Measurements from ENCODE around the gene PCSK6. TPM values are rescaled to one million over a fixed set of nuclear protein-coding genes. Genes with fewer than 3 reads are reported as not detected.

The PCSK6 gene
- total and polyA plus RNA-seq, 2 donors from 2014 or later, result 3.8 to 7.3 TPM

DNA sequence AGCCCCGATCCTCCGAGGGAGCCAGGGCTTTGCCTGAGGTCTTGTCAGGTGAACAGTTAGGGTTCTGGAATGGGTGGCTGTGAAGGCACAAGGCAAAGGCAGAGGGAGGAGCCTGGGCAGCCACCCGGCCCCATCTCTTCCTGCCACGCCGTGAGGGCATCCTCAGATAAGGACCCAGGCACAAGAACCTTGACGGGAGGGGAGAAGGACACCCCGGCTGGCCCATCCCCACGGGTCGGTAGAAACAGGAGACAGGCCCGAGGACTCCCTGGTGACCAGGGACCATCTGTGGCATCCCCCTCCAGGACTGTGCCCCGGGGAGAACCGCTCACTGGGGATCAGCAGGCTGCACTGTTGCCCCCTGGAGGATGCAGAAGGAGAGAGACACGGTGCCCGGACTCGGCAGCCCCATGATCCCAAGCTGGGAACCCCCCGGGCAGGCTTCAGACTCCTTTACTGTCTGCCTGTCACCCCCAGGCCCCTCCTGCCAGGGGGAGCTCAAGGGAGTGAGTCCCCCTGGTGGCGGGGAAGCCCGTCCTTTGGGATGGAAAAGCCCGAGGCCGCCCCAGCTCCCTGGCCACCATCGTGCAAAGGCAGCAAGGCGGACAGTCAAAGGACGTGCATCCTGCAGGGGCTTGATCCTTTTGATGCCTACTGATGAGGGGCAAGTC is 12.3 kb upstream of the PCSK6 start:
- H3K4me1 ChIP-seq (ENCODE audit: control insufficient read depth in 2 of 3, insufficient read depth in 2 of 3, low read depth in 1 of 3, low read length in 3 of 3), result no peaks in the 10 kb centered on the region
- H3K27ac ChIP-seq (ENCODE audit: low read depth in 2 of 2, low read length in 2 of 2), result no peak overlapping the region
- H3K9me3 ChIP-seq (ENCODE audit: control insufficient read depth in 2 of 3, insufficient read depth in 1 of 3, low read length in 3 of 3), result no peaks in the 10 kb centered on the region
- TF ChIP-seq, protein P1, sequence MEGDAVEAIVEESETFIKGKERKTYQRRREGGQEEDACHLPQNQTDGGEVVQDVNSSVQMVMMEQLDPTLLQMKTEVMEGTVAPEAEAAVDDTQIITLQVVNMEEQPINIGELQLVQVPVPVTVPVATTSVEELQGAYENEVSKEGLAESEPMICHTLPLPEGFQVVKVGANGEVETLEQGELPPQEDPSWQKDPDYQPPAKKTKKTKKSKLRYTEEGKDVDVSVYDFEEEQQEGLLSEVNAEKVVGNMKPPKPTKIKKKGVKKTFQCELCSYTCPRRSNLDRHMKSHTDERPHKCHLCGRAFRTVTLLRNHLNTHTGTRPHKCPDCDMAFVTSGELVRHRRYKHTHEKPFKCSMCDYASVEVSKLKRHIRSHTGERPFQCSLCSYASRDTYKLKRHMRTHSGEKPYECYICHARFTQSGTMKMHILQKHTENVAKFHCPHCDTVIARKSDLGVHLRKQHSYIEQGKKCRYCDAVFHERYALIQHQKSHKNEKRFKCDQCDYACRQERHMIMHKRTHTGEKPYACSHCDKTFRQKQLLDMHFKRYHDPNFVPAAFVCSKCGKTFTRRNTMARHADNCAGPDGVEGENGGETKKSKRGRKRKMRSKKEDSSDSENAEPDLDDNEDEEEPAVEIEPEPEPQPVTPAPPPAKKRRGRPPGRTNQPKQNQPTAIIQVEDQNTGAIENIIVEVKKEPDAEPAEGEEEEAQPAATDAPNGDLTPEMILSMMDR (IDR thresholded peaks at IDR 0.05; ENCODE audit: borderline replicate concordance, extremely low read depth, insufficient read depth), result no peak
- intact Hi-C loops (cut with DNase I), result no loop called here
- DNase-seq (peak in 3 of 5 donors; percentile 39 to 64 (median 47)), FAIRE-seq (no peak)
- no peak overlapping the region for H3K4me3 ChIP-seq (ENCODE audit: low read length in 3 of 3)
- no peaks in the 10 kb centered on the region for H3K36me3 ChIP-seq (ENCODE audit: control insufficient read depth in 2 of 3, insufficient read depth in 3 of 3, low read length in 3 of 3)
- no peaks in the 10 kb centered on the region for H3K27me3 ChIP-seq (ENCODE audit: control insufficient read depth, insufficient read depth, low read length)
- H3K9ac ChIP-seq (ENCODE audit: low read length in 3 of 3), result no peak overlapping the region

DNA sequence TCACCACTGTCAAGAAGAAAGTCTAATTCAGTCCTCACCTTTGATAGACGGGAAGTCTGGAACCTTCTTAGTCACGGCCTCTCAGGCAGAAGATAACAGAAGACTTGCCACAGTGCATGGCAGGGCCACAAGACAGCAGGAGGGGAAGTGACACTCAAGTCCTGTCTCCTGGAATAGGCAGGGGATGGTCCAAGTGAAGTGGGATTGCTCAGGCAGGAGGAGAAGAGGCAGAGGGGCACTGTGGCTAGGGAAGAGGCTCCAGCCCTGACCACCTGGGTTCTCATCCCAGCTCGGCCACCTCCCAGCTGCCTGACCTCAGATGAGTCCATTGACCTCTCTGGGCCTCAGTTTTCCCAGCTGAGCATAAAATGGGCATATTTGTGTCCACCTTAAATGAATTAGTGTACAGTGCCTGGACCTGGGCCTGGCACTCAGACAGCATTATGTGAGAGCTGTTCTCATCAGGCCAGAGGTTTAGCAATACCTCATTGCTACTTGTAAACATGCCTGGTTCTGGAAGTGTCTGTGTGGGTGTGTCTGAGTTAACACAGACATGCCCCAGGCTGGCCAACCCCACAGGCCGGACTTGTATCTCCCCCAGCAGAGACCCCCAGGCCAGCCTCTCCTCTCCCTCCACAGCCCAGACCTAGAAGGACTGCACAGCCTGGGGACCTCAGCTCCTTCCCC is 11.5 kb upstream of the PCSK6 start:
- Histone ChIP-seq H3K4me3 (ENCODE audit: low read length in 3 of 3) (no peak overlapping the region), H3K27ac (ENCODE audit: low read depth in 2 of 2, low read length in 2 of 2) (no peak overlapping the region), H3K36me3 (ENCODE audit: control insufficient read depth in 2 of 3, insufficient read depth in 3 of 3, low read length in 3 of 3) (no peaks in the 10 kb centered on the region), H3K4me1 (ENCODE audit: control insufficient read depth in 2 of 3, insufficient read depth in 2 of 3, low read depth in 1 of 3, low read length in 3 of 3) (peaks cover 0 to 3% (median 0%) of the 10 kb centered on the region in 3 donors), H3K9ac (ENCODE audit: low read length in 3 of 3) (no peak overlapping the region), H3K27me3 (ENCODE audit: control insufficient read depth, insufficient read depth, low read length) (no peaks in the 10 kb centered on the region), H3K9me3 (ENCODE audit: control insufficient read depth in 2 of 3, insufficient read depth in 1 of 3, low read length in 3 of 3) (no peaks in the 10 kb centered on the region)
- FAIRE-seq (no peak), DNase-seq (peak in 1 of 5 donors; percentile 35)
- intact Hi-C loops (cut with DNase I), result no loop called here
- TF ChIP-seq, protein P1 (IDR thresholded peaks at IDR 0.05; ENCODE audit: borderline replicate concordance, extremely low read depth, insufficient read depth), result no peak

DNA sequence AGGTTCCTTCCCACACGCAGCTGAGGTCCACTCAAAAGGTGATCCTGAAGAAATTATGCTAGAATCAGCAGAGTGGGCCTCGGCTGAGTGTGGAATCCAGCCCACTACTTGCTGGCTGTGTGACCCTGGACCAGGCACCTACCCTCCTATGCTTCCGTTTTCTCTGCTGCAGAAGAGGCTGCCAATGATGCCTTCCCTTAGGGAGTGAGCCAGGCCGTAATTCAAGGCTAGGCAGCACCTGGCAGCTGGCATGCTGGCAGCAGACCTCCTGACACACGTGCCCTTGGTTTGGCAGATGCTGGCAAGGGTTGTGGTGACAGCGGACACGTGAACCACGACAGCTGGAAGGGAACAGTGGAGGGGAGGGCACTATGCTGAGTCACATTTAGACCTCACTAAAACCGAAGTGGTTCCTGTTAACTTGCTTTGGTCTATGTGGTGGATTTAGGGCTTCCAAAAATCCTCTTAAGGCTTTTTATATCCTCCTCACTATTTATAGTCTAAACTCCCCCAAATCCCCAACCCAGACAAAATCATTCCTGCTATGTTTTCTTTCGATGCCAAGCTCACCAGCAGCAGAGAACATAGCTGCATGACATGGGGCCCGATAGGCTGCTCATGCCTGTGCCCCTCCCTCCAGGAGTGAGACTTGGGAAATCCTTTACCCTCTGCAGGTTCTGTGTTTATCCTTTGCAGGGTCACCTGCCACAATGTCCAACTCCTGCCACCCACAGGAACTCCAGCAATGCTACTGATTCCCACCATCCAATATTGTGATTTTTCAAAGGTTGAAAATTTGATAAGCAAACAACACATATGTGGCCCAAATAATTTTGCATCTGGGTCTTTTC is 10.6 kb upstream of the PCSK6 start:
- H3K9ac ChIP-seq (ENCODE audit: low read length in 3 of 3), result no peak overlapping the region
- no peak overlapping the region for H3K27ac ChIP-seq (ENCODE audit: low read depth in 2 of 2, low read length in 2 of 2)
- no peaks in the 10 kb centered on the region for H3K9me3 ChIP-seq (ENCODE audit: control insufficient read depth in 2 of 3, insufficient read depth in 1 of 3, low read length in 3 of 3)
- FAIRE-seq, result no peak
- intact Hi-C loops (cut with DNase I), result no loop called here
- H3K4me1 ChIP-seq (ENCODE audit: control insufficient read depth in 2 of 3, insufficient read depth in 2 of 3, low read depth in 1 of 3, low read length in 3 of 3), result peaks cover 0 to 3% (median 0%) of the 10 kb centered on the region in 3 donors
- TF ChIP-seq, protein P1 (IDR thresholded peaks at IDR 0.05; ENCODE audit: borderline replicate concordance, extremely low read depth, insufficient read depth), result no peak
- DNase-seq, result no peak
- H3K36me3 ChIP-seq (ENCODE audit: control insufficient read depth in 2 of 3, insufficient read depth in 3 of 3, low read length in 3 of 3), result no peaks in the 10 kb centered on the region
- H3K27me3 ChIP-seq (ENCODE audit: control insufficient read depth, insufficient read depth, low read length), result no peaks in the 10 kb centered on the region
- no peak overlapping the region for H3K4me3 ChIP-seq (ENCODE audit: low read length in 3 of 3)
